Activated CD8-positive, alpha-beta memory T cell treated with anti-CD3 and anti-CD28 coated beads, Interleukin-2, amount 50 U/mL, for 24 hours (primary cell): ENCODE data around the gene THY1.
"Not testable (repeated sequence)": the region's sequence is repeated elsewhere in the genome, so short reads cannot be mapped to it uniquely, and the experiment has no call there.

Experiments
- DNase-seq: peaks from one replicate; pipeline ENCODE4 v3.0.0-alpha.2; 2020; ENCODE audit errors: extremely low read depth

The THY1 gene

GRCh38 chr11:119418759-119419158 is 4.2 kb downstream of the THY1 start:
- DNase-seq = no peak

- DNase-seq = no peak
Measured at GRCh38 chr11:119417726-119418540, 5.0 kb downstream of the THY1 start.

GRCh38 chr11:119416606-119417580 is 6.1 kb downstream of the THY1 start:
- no peak for DNase-seq

- no peak for DNase-seq
Measured at GRCh38 chr11:119415966-119416365, 7.0 kb downstream of the THY1 start.

GRCh38 chr11:119415517-119415916 is 7.5 kb downstream of the THY1 start:
- DNase-seq = no peak

GRCh38 chr11:119414734-119415133 is 8.2 kb downstream of the THY1 start:
- no peak for DNase-seq

GRCh38 chr11:119414321-119414720 is 8.7 kb downstream of the THY1 start:
- no peak for DNase-seq

GRCh38 chr11:119412072-119412471 is 10.9 kb downstream of the THY1 start:
- DNase-seq = no peak

GRCh38 chr11:119410501-119410900 is 12.5 kb downstream of the THY1 start:
- DNase-seq = no peak

GRCh38 chr11:119409731-119410130 is 13.2 kb downstream of the THY1 start:
- no peak for DNase-seq

GRCh38 chr11:119406005-119406404 is 17.0 kb downstream of the THY1 start:
- no peak for DNase-seq

GRCh38 chr11:119405448-119405847 is 17.5 kb downstream of the THY1 start:
- DNase-seq = not testable (repeated sequence)

GRCh38 chr11:119404872-119405271 is 18.1 kb downstream of the THY1 start:
- DNase-seq = no peak

- no peak for DNase-seq
Measured at GRCh38 chr11:119403021-119403420, 20.0 kb downstream of the THY1 start.

GRCh38 chr11:119402470-119402869 is 20.5 kb downstream of the THY1 start:
- no peak for DNase-seq

GRCh38 chr11:119400860-119401259 is 22.1 kb downstream of the THY1 start:
- DNase-seq = no peak

GRCh38 chr11:119397740-119398139 is 25.2 kb downstream of the THY1 start:
- no peak for DNase-seq

GRCh38 chr11:119396835-119397234 is 26.1 kb downstream of the THY1 start:
- no peak for DNase-seq

- DNase-seq = no peak
Measured at GRCh38 chr11:119391275-119391674, 31.7 kb downstream of the THY1 start.

- no peak for DNase-seq
Measured at GRCh38 chr11:119389611-119390254, 33.2 kb downstream of the THY1 start.

GRCh38 chr11:119388103-119388502 is 34.9 kb downstream of the THY1 start:
- no peak for DNase-seq

- DNase-seq = no peak
Measured at GRCh38 chr11:119384332-119384731, 38.6 kb downstream of the THY1 start.
